GM12873 (cell line): ENCODE data around the gene SH3YL1.

Source experiments
- TF ChIP-seq, protein P1 (sequence below): IDR thresholded peaks from 2 replicates; pipeline ENCODE4 v1.5.1; 2012; ENCODE audit warnings: low read depth, mild to moderate bottlenecking, moderate library complexity, low read length, control low read depth; ENCODE audit not compliant: insufficient read depth; ENCODE audit errors: missing control alignments

The SH3YL1 gene

DNA sequence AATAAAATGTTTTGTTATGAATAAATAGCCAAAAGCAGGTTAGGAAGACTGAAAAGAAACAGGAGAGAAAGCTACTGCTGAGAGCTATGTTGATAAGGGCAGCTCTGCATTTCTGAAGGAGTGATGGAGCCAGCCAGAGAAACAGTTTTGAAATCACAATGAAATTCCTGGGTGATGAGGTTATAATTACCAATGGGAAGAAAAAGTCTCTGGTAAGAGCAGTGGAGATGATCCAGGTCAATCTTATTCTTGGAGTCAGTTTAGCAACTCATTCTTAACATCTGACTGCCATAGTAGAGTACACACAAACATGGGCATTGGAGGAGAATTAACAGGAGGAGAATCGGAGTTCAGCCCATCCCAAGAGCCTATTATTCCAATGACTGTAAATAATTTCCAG, 21.7 kb upstream of the SH3YL1 start:
- TF ChIP-seq, protein P1, sequence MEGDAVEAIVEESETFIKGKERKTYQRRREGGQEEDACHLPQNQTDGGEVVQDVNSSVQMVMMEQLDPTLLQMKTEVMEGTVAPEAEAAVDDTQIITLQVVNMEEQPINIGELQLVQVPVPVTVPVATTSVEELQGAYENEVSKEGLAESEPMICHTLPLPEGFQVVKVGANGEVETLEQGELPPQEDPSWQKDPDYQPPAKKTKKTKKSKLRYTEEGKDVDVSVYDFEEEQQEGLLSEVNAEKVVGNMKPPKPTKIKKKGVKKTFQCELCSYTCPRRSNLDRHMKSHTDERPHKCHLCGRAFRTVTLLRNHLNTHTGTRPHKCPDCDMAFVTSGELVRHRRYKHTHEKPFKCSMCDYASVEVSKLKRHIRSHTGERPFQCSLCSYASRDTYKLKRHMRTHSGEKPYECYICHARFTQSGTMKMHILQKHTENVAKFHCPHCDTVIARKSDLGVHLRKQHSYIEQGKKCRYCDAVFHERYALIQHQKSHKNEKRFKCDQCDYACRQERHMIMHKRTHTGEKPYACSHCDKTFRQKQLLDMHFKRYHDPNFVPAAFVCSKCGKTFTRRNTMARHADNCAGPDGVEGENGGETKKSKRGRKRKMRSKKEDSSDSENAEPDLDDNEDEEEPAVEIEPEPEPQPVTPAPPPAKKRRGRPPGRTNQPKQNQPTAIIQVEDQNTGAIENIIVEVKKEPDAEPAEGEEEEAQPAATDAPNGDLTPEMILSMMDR, result no peak

DNA sequence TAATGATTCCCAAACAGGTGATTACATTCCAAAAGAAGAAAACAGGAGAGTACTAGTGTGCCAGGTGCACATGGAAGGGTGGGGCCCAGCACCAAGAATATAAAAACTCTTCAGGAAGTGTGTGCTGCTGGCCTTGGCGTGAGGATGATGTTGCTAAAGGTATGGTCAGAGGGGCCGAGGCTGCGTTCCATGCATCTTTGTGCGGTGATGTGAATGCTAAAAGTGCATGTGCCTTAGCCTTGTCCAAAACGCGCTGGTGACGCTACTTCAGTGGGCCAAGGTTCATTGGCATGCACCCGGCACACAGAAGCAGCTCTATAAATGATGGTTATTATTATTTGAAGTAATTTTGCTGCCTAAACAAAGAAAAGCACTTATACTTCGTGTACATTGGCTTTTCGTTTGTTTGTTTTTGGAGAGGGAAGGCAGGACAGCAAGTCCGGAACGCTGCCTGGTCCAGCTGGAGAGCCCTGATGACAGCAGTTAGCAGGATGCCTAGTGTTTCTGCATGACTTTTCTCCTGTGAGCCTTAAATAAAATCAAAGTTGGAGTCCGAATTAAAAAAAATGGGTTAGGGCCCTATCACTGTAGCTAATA, 21.2 kb upstream of the SH3YL1 start:
- TF ChIP-seq, protein P1, result no peak

DNA sequence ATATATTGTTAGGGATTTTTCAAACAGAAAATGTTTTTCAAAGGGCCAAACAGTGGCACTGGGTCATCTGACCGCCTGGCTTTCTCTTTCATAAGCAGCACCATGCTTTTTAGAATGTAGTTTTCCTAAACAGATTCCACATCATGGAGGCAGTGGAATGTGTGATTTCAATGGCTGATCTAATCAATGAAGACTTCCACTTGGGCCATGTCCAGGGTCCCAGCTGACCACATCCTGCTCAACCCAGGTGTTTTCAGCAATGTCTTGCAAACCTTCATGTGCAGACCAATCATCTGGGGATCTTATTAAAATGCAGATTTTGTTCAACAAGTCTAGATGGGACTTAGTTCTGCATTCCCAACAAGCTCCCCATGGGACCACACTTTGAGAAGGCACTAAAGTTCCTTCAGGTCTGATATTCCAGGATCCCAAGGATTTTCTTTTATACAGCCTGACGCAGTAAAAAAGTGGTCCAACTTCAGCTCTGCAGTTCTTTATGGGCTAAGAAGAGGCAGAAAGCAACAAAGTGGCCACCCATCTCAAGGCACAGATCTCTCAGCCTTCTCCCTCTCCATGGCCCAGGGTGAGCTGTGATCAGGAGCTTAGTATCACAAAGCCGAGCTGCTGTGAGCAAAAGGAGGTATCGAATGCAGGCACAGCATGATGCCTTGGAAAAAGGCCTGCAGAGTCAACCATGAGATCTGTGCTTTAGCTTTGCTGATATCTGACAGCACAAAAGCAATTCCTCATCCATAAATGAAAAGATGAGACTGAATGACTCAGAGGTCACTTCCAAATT, 20.4 kb upstream of the SH3YL1 start:
- TF ChIP-seq, protein P1, result no peak

DNA sequence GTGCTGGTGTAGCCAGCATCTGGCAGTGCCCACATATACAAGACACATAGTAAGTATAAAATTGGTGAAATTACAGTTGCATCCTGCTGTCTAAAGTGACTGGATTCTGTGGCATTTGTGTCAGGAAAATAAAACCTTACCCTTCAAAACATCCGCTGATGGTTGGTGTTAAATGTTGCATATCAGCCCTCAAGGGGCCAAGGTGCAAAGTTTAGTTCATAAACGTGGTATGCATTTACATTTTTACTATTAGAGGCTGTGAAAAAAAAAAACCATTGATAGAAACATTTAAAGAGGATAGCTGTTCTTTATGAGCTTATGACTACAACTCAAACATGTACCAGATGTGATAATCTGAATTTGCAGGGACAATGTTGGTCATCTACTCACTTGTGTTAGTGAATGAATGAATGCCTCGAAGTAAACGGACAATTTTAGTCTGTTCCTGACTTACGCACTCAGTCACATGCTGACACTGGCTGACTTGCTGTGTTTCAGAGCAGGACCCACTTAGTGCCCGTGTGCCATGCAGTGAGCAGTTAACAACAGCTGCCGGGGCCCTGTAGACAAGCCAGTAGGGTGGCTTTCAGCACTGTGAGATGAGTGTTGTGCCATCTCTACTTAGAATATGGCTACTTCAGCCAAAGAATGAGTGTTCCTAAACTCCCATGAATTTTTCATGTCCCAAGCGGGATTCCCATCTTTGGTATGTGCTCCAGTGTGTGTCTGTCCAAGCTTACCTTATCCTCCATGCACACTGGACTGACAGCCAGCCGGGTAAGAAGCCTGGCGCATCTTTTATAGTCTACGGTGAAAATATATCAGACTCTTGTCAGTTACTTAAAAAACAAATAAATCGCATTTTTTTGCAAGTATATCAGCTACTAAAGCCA, 18.8 kb upstream of the SH3YL1 start:
- TF ChIP-seq, protein P1, result no peak

DNA sequence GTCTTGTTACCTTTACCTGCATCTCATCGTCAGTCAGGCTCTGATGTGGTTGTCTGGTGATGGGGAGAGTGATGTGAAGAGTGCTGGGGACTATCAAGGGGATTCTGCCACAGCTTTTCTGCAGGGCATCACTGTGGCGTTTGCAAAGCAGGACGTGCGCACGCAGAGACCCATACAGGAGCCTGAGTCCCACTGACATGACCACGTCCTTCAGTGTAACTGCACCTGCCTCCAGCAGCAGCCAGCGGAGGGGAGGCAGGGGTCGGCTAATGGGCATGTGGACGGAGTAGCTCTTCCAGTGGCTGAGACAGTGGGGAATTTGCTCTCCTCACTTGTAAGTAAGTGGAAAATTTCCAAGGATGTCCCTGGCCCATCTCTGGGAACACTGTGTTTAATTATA, 17.5 kb upstream of the SH3YL1 start:
- TF ChIP-seq, protein P1, result no peak

DNA sequence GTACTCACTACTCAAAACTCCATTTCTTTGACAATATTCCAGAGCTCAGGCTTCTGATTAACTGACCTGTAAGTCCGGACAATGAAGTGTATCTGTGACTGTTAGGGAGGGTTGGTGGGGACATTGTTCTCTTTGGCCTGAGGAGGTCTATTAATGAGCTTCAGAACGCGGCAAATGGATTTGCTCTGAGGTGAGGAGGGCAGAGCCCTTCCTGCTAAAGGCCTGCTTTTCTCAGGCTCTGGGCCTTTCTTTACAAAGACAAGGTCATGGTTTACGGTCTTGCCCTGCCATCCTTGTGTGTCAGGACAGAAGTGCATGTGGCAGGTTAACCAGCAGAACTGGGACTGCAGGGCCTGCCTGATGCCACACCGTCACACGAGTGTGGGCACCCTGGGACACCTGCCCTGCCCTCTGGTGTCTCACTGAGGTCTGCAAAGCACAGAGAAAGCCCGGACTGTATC, 16.8 kb upstream of the SH3YL1 start:
- TF ChIP-seq, protein P1, result no peak
